ENCODE measurements around the gene DVL3.

DNA sequence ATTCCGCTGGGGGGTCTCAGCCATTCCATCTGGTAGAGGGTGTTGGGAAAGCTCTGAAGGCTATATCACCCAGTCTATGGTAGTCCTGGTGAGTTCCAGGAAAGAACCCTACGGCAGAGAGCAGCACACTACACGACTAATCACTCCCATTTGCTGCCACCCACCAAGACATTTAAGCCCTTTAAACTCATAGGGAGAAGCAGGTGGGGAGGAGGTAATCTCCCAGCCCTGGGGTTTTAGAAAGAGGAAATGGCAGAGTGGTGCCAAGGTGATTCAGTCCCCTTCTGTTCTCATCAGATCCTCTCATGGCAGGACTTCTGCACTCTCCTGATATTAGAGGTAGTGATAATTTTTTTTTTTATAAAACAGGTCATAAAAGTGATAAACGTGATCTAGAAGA is 63.6 kb downstream of the DVL3 start:
- TF ChIP-seq, protein P1, sequence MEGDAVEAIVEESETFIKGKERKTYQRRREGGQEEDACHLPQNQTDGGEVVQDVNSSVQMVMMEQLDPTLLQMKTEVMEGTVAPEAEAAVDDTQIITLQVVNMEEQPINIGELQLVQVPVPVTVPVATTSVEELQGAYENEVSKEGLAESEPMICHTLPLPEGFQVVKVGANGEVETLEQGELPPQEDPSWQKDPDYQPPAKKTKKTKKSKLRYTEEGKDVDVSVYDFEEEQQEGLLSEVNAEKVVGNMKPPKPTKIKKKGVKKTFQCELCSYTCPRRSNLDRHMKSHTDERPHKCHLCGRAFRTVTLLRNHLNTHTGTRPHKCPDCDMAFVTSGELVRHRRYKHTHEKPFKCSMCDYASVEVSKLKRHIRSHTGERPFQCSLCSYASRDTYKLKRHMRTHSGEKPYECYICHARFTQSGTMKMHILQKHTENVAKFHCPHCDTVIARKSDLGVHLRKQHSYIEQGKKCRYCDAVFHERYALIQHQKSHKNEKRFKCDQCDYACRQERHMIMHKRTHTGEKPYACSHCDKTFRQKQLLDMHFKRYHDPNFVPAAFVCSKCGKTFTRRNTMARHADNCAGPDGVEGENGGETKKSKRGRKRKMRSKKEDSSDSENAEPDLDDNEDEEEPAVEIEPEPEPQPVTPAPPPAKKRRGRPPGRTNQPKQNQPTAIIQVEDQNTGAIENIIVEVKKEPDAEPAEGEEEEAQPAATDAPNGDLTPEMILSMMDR (conservative IDR thresholded peaks at IDR 0.05): no peak
- no peak for TF ChIP-seq EZH2 (IDR thresholded peaks at IDR 0.05; ENCODE audit: low read depth)

All from PC-9 (cell line).